Endodermal cell (in vitro differentiated cells): ENCODE results near the gene LCN6. TPM values are rescaled to one million over a fixed set of nuclear protein-coding genes. Genes with fewer than 3 reads are reported as not detected.

ENCODE experiments used
- DNase-seq: peaks from one replicate; pipeline ENCODE4 v3.0.0-alpha.2; 2017
- H3K27ac ChIP-seq: 2 replicates; pipeline ENCODE4 v1.5.1; 2013; ENCODE audit warnings: mild to moderate bottlenecking, low read depth, low read length, moderate library complexity
- H3K27me3 ChIP-seq: 2 replicates; pipeline ENCODE4 v1.6.1; 2013; ENCODE audit warnings: mild to moderate bottlenecking, low read length, moderate library complexity; ENCODE audit not compliant: insufficient read depth, control insufficient read depth, poor library complexity, severe bottlenecking
- H3K36me3 ChIP-seq: 2 replicates; pipeline ENCODE4 v1.7.0; 2013; ENCODE audit warnings: mild to moderate bottlenecking, low read length, moderate library complexity; ENCODE audit not compliant: control insufficient read depth, insufficient read depth
- H3K4me1 ChIP-seq: one replicate; pipeline ENCODE4 v1.7.0; 2013; ENCODE audit warnings: low read length; ENCODE audit not compliant: control insufficient read depth, insufficient read depth
- H3K4me3 ChIP-seq: 2 replicates; pipeline ENCODE4 v1.5.1; 2013; ENCODE audit warnings: mild to moderate bottlenecking, low read length, moderate library complexity
- H3K9ac ChIP-seq: 2 replicates; pipeline ENCODE4 v1.6.1; 2013; ENCODE audit warnings: mild to moderate bottlenecking, low read length, moderate library complexity; ENCODE audit not compliant: poor library complexity, severe bottlenecking; ENCODE audit errors: extremely low read depth
- H3K9me3 ChIP-seq: 2 replicates; pipeline ENCODE4 v1.6.1; 2013; ENCODE audit warnings: mild to moderate bottlenecking, low read length, moderate library complexity; ENCODE audit not compliant: control insufficient read depth
- H3K27ac Mint-ChIP-seq: 2 replicates; pipeline ENCODE4 v1.8.0; 2020; ENCODE audit warnings: mixed read lengths
- H3K27me3 Mint-ChIP-seq: 2 replicates; pipeline ENCODE4 v1.8.0; 2021; ENCODE audit warnings: mild to moderate bottlenecking, mixed read lengths; ENCODE audit not compliant: insufficient read depth
- H3K36me3 Mint-ChIP-seq: 2 replicates; pipeline ENCODE4 v1.8.0; 2020; ENCODE audit warnings: low read depth, mixed read lengths
- H3K4me1 Mint-ChIP-seq: 2 replicates; pipeline ENCODE4 v1.8.0; 2020; ENCODE audit warnings: mixed read lengths
- H3K4me3 Mint-ChIP-seq: 2 replicates; pipeline ENCODE4 v1.8.0; 2020; ENCODE audit warnings: mild to moderate bottlenecking, moderate library complexity, mixed read lengths
- H3K9me3 Mint-ChIP-seq: 2 replicates; pipeline ENCODE4 v1.8.0; 2020; ENCODE audit warnings: mild to moderate bottlenecking, mixed read lengths
- CTCF ChIP-seq: fragments of 200-600 bp; sonication (generic); conservative IDR thresholded peaks from 2 replicates; pipeline ENCODE4 v1.5.0; 2021; ENCODE audit warnings: antibody characterized with exemption, mild to moderate bottlenecking
- WGBS, 2 experiments: methylation state at CpG; one replicate each; pipeline versions ENCODE4 v1.1.5 to v1.1.7; 2013; ENCODE audit warnings: missing lambda C conversion rate in 2 of 2, mixed read lengths in 1 of 2; ENCODE audit not compliant: insufficient coverage in 1 of 2, insufficient read length in 1 of 2; 5-methylcytosine and 5-hydroxymethylcytosine counted together
- total RNA-seq, 2 donors: library from RNA; stranded (reverse); fragmentation: NEBNext Ultra II Directional in 1 of 2; extraction: Animal tissue kit (Norgen Biotek cat#: 25700) in 1 of 2; gene quantifications; 2 replicates in 1 of 2; 3 replicates in 1 of 2; pipeline ENCODE4 v1.2.1, GENCODE V29; 2021

LCN6 gene
- total RNA-seq, 2 donors from 2014 or later: not detected

GRCh38 chr9:136751814-136752213 is 3.5 kb upstream of the LCN6 start:
- no peak for TF ChIP-seq CTCF
- Histone ChIP-seq H3K27me3 (no peaks in the 10 kb centered on the region), H3K27ac (no peak overlapping the region), H3K4me1 (no peaks in the 10 kb centered on the region), H3K9ac (no peak overlapping the region), H3K9me3 (peaks cover 15% of the 10 kb centered on the region), H3K4me3 (no peak overlapping the region), H3K36me3 (no peaks in the 10 kb centered on the region)
- Mint-ChIP-seq H3K4me3 (no peak overlapping the region), H3K27me3 (peaks cover 18% of the 10 kb centered on the region), H3K4me1 (no peaks in the 10 kb centered on the region), H3K27ac (no peak overlapping the region), H3K9me3 (peaks cover 33% of the 10 kb centered on the region), H3K36me3 (peaks cover 2% of the 10 kb centered on the region)
- DNase-seq: no peak

GRCh38 chr9:136751244-136751643 is 2.9 kb upstream of the LCN6 start:
- Mint-ChIP-seq H3K4me1 (no peaks in the 10 kb centered on the region), H3K36me3 (peaks cover 2% of the 10 kb centered on the region), H3K27ac (no peak overlapping the region), H3K4me3 (no peak overlapping the region), H3K9me3 (peaks cover 31% of the 10 kb centered on the region), H3K27me3 (peaks cover 18% of the 10 kb centered on the region)
- Histone ChIP-seq H3K9me3 (peaks cover 15% of the 10 kb centered on the region), H3K9ac (no peak overlapping the region), H3K27me3 (no peaks in the 10 kb centered on the region), H3K36me3 (no peaks in the 10 kb centered on the region), H3K27ac (no peak overlapping the region), H3K4me3 (no peak overlapping the region), H3K4me1 (no peaks in the 10 kb centered on the region)
- DNase-seq: no peak
- 85 to 100% methylated on average over 1 of the region's 1 CpG for WGBS, 2 experiments
- TF ChIP-seq CTCF: no peak

- Mint-ChIP-seq H3K27ac (no peak overlapping the region), H3K4me3 (no peak overlapping the region), H3K4me1 (no peaks in the 10 kb centered on the region), H3K36me3 (peaks cover 2% of the 10 kb centered on the region), H3K9me3 (peaks cover 23% of the 10 kb centered on the region), H3K27me3 (peaks cover 18% of the 10 kb centered on the region)
- TF ChIP-seq CTCF: no peak
- no peak for DNase-seq
- no peak overlapping the region for H3K4me3 ChIP-seq
- no peak overlapping the region for H3K9ac ChIP-seq
- H3K27ac ChIP-seq: no peak overlapping the region
- WGBS, 2 experiments: 83 to 86% methylated on average over 2 of the region's 2 CpGs
- H3K4me1 ChIP-seq: no peaks in the 10 kb centered on the region
- no peaks in the 10 kb centered on the region for H3K27me3 ChIP-seq
- no peaks in the 10 kb centered on the region for H3K36me3 ChIP-seq
- peaks cover 15% of the 10 kb centered on the region for H3K9me3 ChIP-seq
Measured at GRCh38 chr9:136750526-136750925, 2.2 kb upstream of the LCN6 start.
